HL-60 (cell line): ENCODE data around the gene PCSK2.

ENCODE experiments used
- DNase-seq, 2 experiments: peaks; one replicate each; pipeline ENCODE4 v3.0.0-alpha.2; 2010 to 2020; ENCODE audit warnings: low read depth in 1 of 2, low spot score in 1 of 2
- H3K27ac ChIP-seq: fragments of 250-450 bp; sonication (Bioruptor Pico); replicated peaks from 2 replicates; pipeline ENCODE4 v1.5.1; 2020; ENCODE audit warnings: mild to moderate bottlenecking, moderate library complexity
- H3K27me3 ChIP-seq: fragments of 250-450 bp; sonication (Bioruptor Pico); 2 replicates; pipeline ENCODE4 v1.5.1; 2021; ENCODE audit warnings: mild to moderate bottlenecking, moderate library complexity; ENCODE audit not compliant: insufficient read depth, poor library complexity, severe bottlenecking
- H3K4me3 ChIP-seq: replicated peaks from 2 replicates; pipeline ENCODE4 v1.5.1; 2011; ENCODE audit warnings: mild to moderate bottlenecking, control low read depth, low read length; ENCODE audit not compliant: insufficient read depth
- CTCF ChIP-seq: IDR thresholded peaks from one replicate; pipeline ENCODE4 v1.5.1; 2011; ENCODE audit warnings: low read length, control low read depth, inconsistent platforms; ENCODE audit not compliant: insufficient read depth
- GABPA ChIP-seq: IDR thresholded peaks from 2 replicates; pipeline ENCODE4 v1.6.1; 2012; ENCODE audit warnings: low read depth
- POLR2AphosphoS5 ChIP-seq: IDR thresholded peaks from 2 replicates; pipeline ENCODE4 v1.6.1; 2012; ENCODE audit warnings: low read depth
- REST ChIP-seq: IDR thresholded peaks from 2 replicates; pipeline ENCODE4 v1.6.1; 2012; ENCODE audit warnings: low read depth; ENCODE audit not compliant: insufficient replicate concordance
- SPI1 ChIP-seq: IDR thresholded peaks from 2 replicates; pipeline ENCODE4 v1.6.1; 2012; ENCODE audit warnings: low read depth, mild to moderate bottlenecking, borderline replicate concordance

The PCSK2 gene

DNA sequence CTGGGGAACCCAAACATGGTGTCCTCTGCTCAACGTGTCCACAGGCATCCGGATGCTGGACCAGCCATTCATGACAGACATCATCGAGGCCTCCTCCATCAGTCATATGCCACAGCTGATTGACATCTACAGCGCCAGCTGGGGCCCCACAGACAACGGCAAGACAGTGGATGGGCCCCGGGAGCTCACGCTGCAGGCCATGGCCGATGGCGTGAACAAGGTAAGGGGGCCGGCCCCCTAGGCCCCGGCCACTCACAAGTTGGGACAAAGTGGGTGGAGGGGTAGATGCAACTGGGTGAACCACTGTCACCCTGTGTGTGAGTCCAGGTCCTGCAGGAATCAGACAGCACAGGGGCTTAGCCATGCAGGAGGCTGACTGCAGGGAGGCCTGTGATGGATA, 209.8 kb downstream of the PCSK2 start:
- Histone ChIP-seq H3K4me3 (no peak overlapping the region), H3K27me3 (peaks cover 3% of the 10 kb centered on the region), H3K27ac (no peak overlapping the region)
- TF ChIP-seq POLR2AphosphoS5 = no peak
- TF ChIP-seq SPI1 = no peak
- no peak for TF ChIP-seq CTCF
- no peak for TF ChIP-seq REST
- TF ChIP-seq GABPA = no peak
- no peak for DNase-seq

GRCh38 chr20:17437251-17437650, 210.4 kb downstream of the PCSK2 start:
- H3K27me3 ChIP-seq = peaks cover 3% of the 10 kb centered on the region
- no peak for TF ChIP-seq REST
- TF ChIP-seq CTCF = no peak
- no peak for TF ChIP-seq SPI1
- no peak for TF ChIP-seq GABPA
- no peak overlapping the region for H3K4me3 ChIP-seq
- no peak for DNase-seq
- H3K27ac ChIP-seq = no peak overlapping the region

GRCh38 chr20:17438436-17439039, 211.7 kb downstream of the PCSK2 start:
- Histone ChIP-seq H3K4me3 (no peak overlapping the region), H3K27ac (no peak overlapping the region), H3K27me3 (peaks cover 3% of the 10 kb centered on the region)
- DNase-seq = no peak
- TF ChIP-seq GABPA (no peak), POLR2AphosphoS5 (no peak), CTCF (no peak), SPI1 (no peak), REST (no peak)
